ENCODE results near the gene KIAA0319L. TPM values are rescaled to one million over a fixed set of nuclear protein-coding genes. Genes with fewer than 3 reads are reported as not detected.

Gene KIAA0319L
- total and polyA plus RNA-seq, 8 donors: 76.5 to 106 (median 92.6) TPM

- no peak for TF ChIP-seq CTCF (IDR thresholded peaks at IDR 0.05)
- Histone ChIP-seq H3K27me3 (no peaks in the 10 kb centered on the region), H3K4me3 (no peak overlapping the region), H3K27ac (no peak overlapping the region), H3K9me3 (no peaks in the 10 kb centered on the region), H3K4me1 (peaks cover 0 to 5% of the 10 kb centered on the region in 2 donors), H3K36me3 (peaks cover 0 to 49% of the 10 kb centered on the region in 2 donors)
- no peak for ATAC-seq
- intact Hi-C loops (cut with DNase I): no loop called here
- DNase-seq: no peak
These were observed 170.9 kb downstream of the KIAA0319L start for GRCh38 chr1:35386290-35386689.

Other genes starting within 250 kb of the KIAA0319L start
- gene NCDN, start 396 bp upstream of the KIAA0319L start, total RNA-seq: 10 to 100 TPM; 23.3 to 42.1 TPM
- 10 to 100 TPM; 18.2 to 27.2 (median 21.2) TPM for gene NCDN, start 396 bp upstream of the KIAA0319L start, polyA plus RNA-seq (ENCODE audit: insufficient read length in 6 of 6)
- 1 to 10 TPM; 1.3 to 1.8 TPM for gene TFAP2E, start 15.9 kb upstream of the KIAA0319L start, total RNA-seq
- 1 to 10 TPM; 2.2 to 7.4 (median 4.3) TPM for gene TFAP2E, start 15.9 kb upstream of the KIAA0319L start, polyA plus RNA-seq (ENCODE audit: insufficient read length in 6 of 6)
- 10 to 100 TPM; 48.4 to 73.1 TPM for gene PSMB2, start 84.1 kb upstream of the KIAA0319L start, total RNA-seq
- gene PSMB2, start 84.1 kb upstream of the KIAA0319L start, polyA plus RNA-seq (ENCODE audit: insufficient read length in 6 of 6): 10 to 100 TPM; 67.0 to 80.2 (median 70.7) TPM
- 10 to 100 TPM; 15.3 to 16.1 TPM for gene C1orf216, start 161.5 kb upstream of the KIAA0319L start, total RNA-seq
- 10 to 100 TPM; 11.1 to 15.4 (median 13.0) TPM for gene C1orf216, start 161.5 kb upstream of the KIAA0319L start, polyA plus RNA-seq (ENCODE audit: insufficient read length in 6 of 6)
- 10 to 100 TPM in 1 of 2 donors, 1 to 10 TPM in 1; 9.1 to 10.6 TPM for gene CLSPN, start 212.6 kb upstream of the KIAA0319L start, total RNA-seq
- gene CLSPN, start 212.6 kb upstream of the KIAA0319L start, polyA plus RNA-seq (ENCODE audit: insufficient read length in 6 of 6): 10 to 100 TPM in 5 of 6 donors, 1 to 10 TPM in 1; 9.4 to 18.8 (median 11.0) TPM